ENCODE results near the gene MEIG1. TPM values are rescaled to one million over a fixed set of nuclear protein-coding genes. Genes with fewer than 3 reads are reported as not detected.

The MEIG1 gene
- total and polyA plus RNA-seq, 2 of the 8 experiments (the other 6 are each of a cell fraction or from before 2014, with no cell fraction given): not detected

DNA sequence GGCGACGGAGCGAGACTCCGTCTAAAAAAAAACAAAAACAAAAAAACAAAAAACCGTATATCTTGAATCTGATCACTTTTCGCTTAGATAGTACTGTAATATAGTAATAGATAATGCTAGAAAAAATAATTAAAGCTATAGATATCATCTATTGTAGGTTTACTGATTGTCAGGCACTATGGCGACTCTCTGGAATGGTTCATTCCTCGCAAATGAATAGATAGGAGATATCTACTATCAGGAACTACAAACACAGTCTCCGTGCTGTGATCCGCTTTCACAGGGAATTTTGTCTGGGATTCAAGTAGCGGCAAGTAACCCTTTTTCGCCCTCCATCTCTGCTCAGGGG is 342 bp upstream of the MEIG1 start:
- Histone ChIP-seq H3K4me1 (replicated peaks in 1 of 4; ENCODE audit: control insufficient read depth in 3 of 4, insufficient read depth in 4 of 4, low read length in 3 of 4) (no peaks in the 10 kb centered on the region; a peak in 1 of 7 replicates), H3K36me3 (ENCODE audit: control insufficient read depth in 2 of 4, insufficient read depth in 4 of 4, low read length in 3 of 4) (no peaks in the 10 kb centered on the region), H3K79me1 (ENCODE audit: low read depth, low read length) (no peaks in the 10 kb centered on the region), H4K20me1 (replicated peaks in 1 of 2; ENCODE audit: control insufficient read depth in 1 of 2, insufficient read depth in 2 of 2, low read length in 2 of 2) (no peaks in the 10 kb centered on the region), H3K4me3 (ENCODE audit: extremely low read depth in 1 of 4, insufficient read depth in 2 of 4, low read depth in 3 of 4, low read length in 4 of 4) (peak overlapping the region; percentile 71 to 87 (median 85); a peak in 5 of 8 replicates), H4K91ac (replicated peaks; ENCODE audit: insufficient read length, low read length) (no peak overlapping the region), H3K4me2 (ENCODE audit: insufficient read depth in 1 of 2, low read depth in 2 of 2, low read length in 2 of 2) (peak overlapping the region; percentile 50 to 75), H3K14ac (ENCODE audit: insufficient read length) (no peak overlapping the region), H4K8ac (ENCODE audit: extremely low read depth, insufficient read depth, low read length) (no peak overlapping the region), H3K23ac (ENCODE audit: insufficient read length) (no peak overlapping the region), H4K5ac (ENCODE audit: insufficient read length, low read depth, low read length) (no peak overlapping the region), H2BK15ac (ENCODE audit: low read length) (no peak overlapping the region), H2AFZ (ENCODE audit: low read length) (0 out of 2 replicates have a peak overlapping the region, but pooled peaks have one; percentile 62), H3K27me3 (replicated peaks in 1 of 4; ENCODE audit: control insufficient read depth in 3 of 4, extremely low read depth in 1 of 4, insufficient read depth in 3 of 4, low read length in 3 of 4) (peaks cover 1 to 21% (median 10%) of the 10 kb centered on the region in 4 experiments; a peak in 6 of 7 replicates), H3K23me2 (ENCODE audit: low read depth, low read length) (peaks cover 2% of the 10 kb centered on the region; the same call in 1 of the 2 replicates), H3K79me2 (ENCODE audit: control insufficient read depth in 1 of 2, insufficient read depth in 2 of 2, low read length in 2 of 2) (no peaks in the 10 kb centered on the region), H2BK20ac (ENCODE audit: low read length) (no peak overlapping the region), H3K27ac (ENCODE audit: low read depth, low read length) (no peak overlapping the region), H2BK12ac (ENCODE audit: low read depth, low read length) (no peak overlapping the region), H3K4ac (replicated peaks; ENCODE audit: insufficient read length, low read depth, low read length) (no peak overlapping the region), H2BK5ac (ENCODE audit: low read depth, low read length) (no peak overlapping the region), H3K9me3 (ENCODE audit: insufficient read depth in 2 of 2, low read depth in 1 of 2, low read length in 1 of 2) (no peaks in the 10 kb centered on the region; a peak in 1 of 4 replicates), H2BK120ac (replicated peaks; ENCODE audit: low read depth, low read length) (no peak overlapping the region), H3K56ac (replicated peaks; ENCODE audit: insufficient read length, low read depth, low read length) (no peak overlapping the region), H3K18ac (ENCODE audit: extremely low read depth, low read length) (no peak overlapping the region), H2AK5ac (ENCODE audit: low read depth, low read length) (no peak overlapping the region), H3K9ac (replicated peaks in 1 of 4; ENCODE audit: extremely low read depth in 1 of 4, low read depth in 3 of 4, low read length in 3 of 4) (peak overlapping the region in 1 of 4 experiments; percentile 13; a peak in 1 of 7 replicates)
- 51% methylated on average over 12 of the region's 12 CpGs; no CpG with 5 or more reads in 1 of the 2 experiments for WGBS, 2 experiments (ENCODE audit: extremely low coverage in 1 of 2, insufficient coverage in 1 of 2, insufficient read length in 1 of 2, insufficient replicate concordance in 2 of 2, low coverage in 1 of 2, low lambda C conversion rate in 2 of 2, missing lambda C conversion rate in 1 of 2)
- FAIRE-seq: no peak
- ChIA-PET POLR2A (ENCODE audit: partially characterized antibody) (interaction anchor here (0.5 to 1.6 kb wide), 5 partner anchors 9 to 359 kb away, joined by 3 to 5 read pairs (median 3); partner anchors contain the start of gene SUV39H2), CTCF (ENCODE audit: partially characterized antibody) (interaction anchor here (0.6 to 4.7 kb wide), 5 partner anchors 12 to 121 kb away, joined by 3 to 24 read pairs (median 3); partner anchors contain the start of genes CDNF, HSPA14 and MSANTD7)
- no peak for DNase-seq (ENCODE audit: low read depth in 1 of 2, low spot score in 2 of 2)
- TF ChIP-seq HDAC2 (IDR thresholded peaks at IDR 0.05; ENCODE audit: borderline replicate concordance in 1 of 2, low read depth in 2 of 2, low read length in 2 of 2) (no peak), SP2 (IDR thresholded peaks at IDR 0.05; ENCODE audit: low read length) (no peak), JUND (IDR thresholded peaks at IDR 0.05; ENCODE audit: low read length) (no peak), RAD21 (IDR thresholded peaks at IDR 0.05 in 1 of 2, conservative IDR thresholded peaks at IDR 0.05 in 1 of 2; ENCODE audit: low read depth in 2 of 2, low read length in 2 of 2) (no peak), CHD2 (IDR thresholded peaks at IDR 0.05; ENCODE audit: low read length) (no peak), EGR1 (IDR thresholded peaks at IDR 0.05; ENCODE audit: borderline replicate concordance, low read depth, low read length) (no peak), TEAD4 (IDR thresholded peaks at IDR 0.05; ENCODE audit: low read depth, low read length) (no peak), GABPA (IDR thresholded peaks at IDR 0.05; ENCODE audit: borderline replicate concordance, insufficient read depth, low read length) (no peak), CTBP2 (IDR thresholded peaks at IDR 0.05; ENCODE audit: borderline replicate concordance, insufficient read depth, insufficient read length, low read length) (no peak), KDM1A (IDR thresholded peaks at IDR 0.05; ENCODE audit: borderline replicate concordance, low read length) (no peak), SP1 (IDR thresholded peaks at IDR 0.05; ENCODE audit: low read depth, low read length) (no peak)
- TF ChIP-seq, protein P1, sequence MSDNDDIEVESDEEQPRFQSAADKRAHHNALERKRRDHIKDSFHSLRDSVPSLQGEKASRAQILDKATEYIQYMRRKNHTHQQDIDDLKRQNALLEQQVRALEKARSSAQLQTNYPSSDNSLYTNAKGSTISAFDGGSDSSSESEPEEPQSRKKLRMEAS (IDR thresholded peaks at IDR 0.05): no peak

Data from H1 (cell line).